GM12878 (cell line): ENCODE results near the gene AKAP13. TPM values are rescaled to one million over a fixed set of nuclear protein-coding genes. Genes with fewer than 3 reads are reported as not detected.

Experiments used
- ATAC-seq: fragments of 200-7000 bp; cut with Tn5 transposase; 3 replicates; pipeline ENCODE4 v1.9.1; 2020; ENCODE audit warnings: mild to moderate bottlenecking, moderate library complexity
- Bru-seq: library from RNA; stranded (reverse); fragments of 400-500 nt; gene quantifications from one replicate; lab custom pipeline; 2021; lab: Mats Ljungman, UMichigan
- BruChase-seq, 2 experiments: library from RNA; stranded (reverse); fragments of 400-500 nt; gene quantifications; one replicate each; lab custom pipeline; 2021; lab: Mats Ljungman, UMichigan
- BruUV-seq: library from RNA; stranded (reverse); fragments of 400-500 nt; replicated peaks from 2 replicates; lab custom pipeline; 2021; lab: Mats Ljungman, UMichigan
- CTCF ChIA-PET: fragments of 300-600 bp; sonication (Branson Sonifier 250); formaldehyde crosslinking; extraction: SDS; loops from one replicate; lab custom pipeline; 2021; ENCODE audit warnings: inconsistent platforms; lab: Yijun Ruan, JAX
- POLR2A ChIA-PET: fragments of 350-600 bp; formaldehyde crosslinking; extraction: SDS; loops from one replicate; lab custom pipeline; 2021; ENCODE audit warnings: inconsistent platforms; lab: Charles Lee
- RAD21 ChIA-PET: fragments of 300-600 bp; sonication (Branson Sonifier 250); formaldehyde crosslinking; loops from one replicate; lab custom pipeline; 2023; ENCODE audit warnings: antibody characterized with exemption; ENCODE audit not compliant: unreplicated experiment; lab: Charles Lee
- SMC1A ChIA-PET: fragments of 300-600 bp; sonication (Branson Sonifier 250); formaldehyde crosslinking; loops from one replicate; lab custom pipeline; 2023; ENCODE audit not compliant: unreplicated experiment, uncharacterized antibody; lab: Charles Lee
- DNase-seq: peaks from one replicate; pipeline ENCODE4 v3.0.0-alpha.2; 2011; ENCODE audit warnings: low read depth, low spot score
- FAIRE-seq: peaks from 3 replicates; lab custom pipeline; 2011; peaks lifted over from hg19 to GRCh38; lab: Jason Lieb, UNC
- H2AFZ ChIP-seq: 2 replicates; pipeline ENCODE4 v1.6.0; 2011; ENCODE audit warnings: low read depth, low read length, control low read depth; ENCODE audit not compliant: control insufficient read depth
- H3K27ac ChIP-seq: 2 replicates; pipeline ENCODE4 v1.5.1; 2011; ENCODE audit warnings: control low read depth; ENCODE audit not compliant: control insufficient read depth, insufficient read depth
- H3K27me3 ChIP-seq, 2 experiments: replicated peaks in 1 of 2; 2 replicates each; pipeline versions ENCODE4 v1.6.0 to v1.6.1; 2011; ENCODE audit warnings: low read length in 1 of 2; ENCODE audit not compliant: control insufficient read depth in 2 of 2, insufficient read depth in 2 of 2
- H3K36me3 ChIP-seq, 2 experiments: 2 replicates each; pipeline ENCODE4 v1.5.1; 2011; ENCODE audit warnings: low read length in 1 of 2; ENCODE audit not compliant: control insufficient read depth in 2 of 2, insufficient read depth in 2 of 2
- H3K4me1 ChIP-seq: 2 replicates; pipeline ENCODE4 v1.6.1; 2011; ENCODE audit warnings: mild to moderate bottlenecking, low read length, moderate library complexity, mixed read lengths; ENCODE audit not compliant: control insufficient read depth, insufficient read depth
- H3K4me2 ChIP-seq: 2 replicates; pipeline ENCODE4 v1.6.0; 2011; ENCODE audit warnings: control low read depth; ENCODE audit not compliant: control insufficient read depth, insufficient read depth
- H3K4me3 ChIP-seq: fragments of 200-600 bp; sonication (generic); 2 replicates; pipeline ENCODE4 v1.5.1; 2016
- H3K79me2 ChIP-seq: 2 replicates; pipeline ENCODE4 v1.6.0; 2011; ENCODE audit warnings: low read length; ENCODE audit not compliant: control insufficient read depth, insufficient read depth
- H3K9ac ChIP-seq: 2 replicates; pipeline ENCODE4 v1.8.0; 2011; ENCODE audit warnings: low read length, control low read depth, mixed read lengths; ENCODE audit not compliant: control insufficient read depth, insufficient read depth
- H3K9me3 ChIP-seq: replicated peaks from 3 replicates; pipeline ENCODE4 v1.5.1; 2011; ENCODE audit warnings: mild to moderate bottlenecking, low read length; ENCODE audit not compliant: control insufficient read depth, insufficient read depth
- H4K20me1 ChIP-seq: 2 replicates; pipeline ENCODE4 v1.6.0; 2011; ENCODE audit not compliant: control insufficient read depth, insufficient read depth
- ASH2L ChIP-seq: fragments of 300-600, 200-600 bp; sonication (generic); IDR thresholded peaks from 2 replicates; pipeline ENCODE4 v1.6.1; 2017; ENCODE audit warnings: low read depth, mild to moderate bottlenecking, borderline replicate concordance
- BCL11A ChIP-seq: IDR thresholded peaks from 2 replicates; pipeline ENCODE4 v1.6.1; 2011; ENCODE audit warnings: low read depth, low read length
- BHLHE40 ChIP-seq, 2 experiments: fragments of 450-650 bp in 1 of 2; IDR thresholded peaks; 2 replicates each; pipeline ENCODE4 v1.6.1; 2011 to 2017; ENCODE audit warnings: low read depth in 2 of 2, borderline replicate concordance in 1 of 2, improper control_type of control experiment in 1 of 2, low read length in 1 of 2, mild to moderate bottlenecking in 1 of 2
- CREB1 ChIP-seq: IDR thresholded peaks from 2 replicates; pipeline ENCODE4 v1.6.1; 2012; ENCODE audit warnings: low read depth, mild to moderate bottlenecking, inconsistent platforms
- DPF2 ChIP-seq: fragments of 450-650 bp; IDR thresholded peaks from 2 replicates; pipeline ENCODE4 v1.6.1; 2017; ENCODE audit warnings: mild to moderate bottlenecking
- EGR1 ChIP-seq, 2 experiments: IDR thresholded peaks; 1 replicate in 1 of 2; 2 replicates in 1 of 2; pipeline ENCODE4 v1.6.1; 2011 to 2012; ENCODE audit warnings: low read depth in 2 of 2, low read length in 2 of 2, borderline replicate concordance in 1 of 2, mild to moderate bottlenecking in 1 of 2, moderate library complexity in 1 of 2
- IKZF1 ChIP-seq: fragments of 450-650 bp; conservative IDR thresholded peaks from 2 replicates; pipeline ENCODE4 v1.6.1; 2017; ENCODE audit warnings: antibody characterized with exemption, mild to moderate bottlenecking
- IKZF2 ChIP-seq, 2 experiments: fragments of 450-650 bp; IDR thresholded peaks; 2 replicates each; pipeline ENCODE4 v1.6.1; 2017; ENCODE audit warnings: mild to moderate bottlenecking in 2 of 2, moderate library complexity in 2 of 2
- MTA2 ChIP-seq: fragments of 450-650 bp; IDR thresholded peaks from 2 replicates; pipeline ENCODE4 v1.6.1; 2016; ENCODE audit warnings: low read depth, mild to moderate bottlenecking, moderate library complexity
- NFYA ChIP-seq: IDR thresholded peaks from 2 replicates; pipeline ENCODE4 v1.6.1; 2011; ENCODE audit warnings: low read depth, mild to moderate bottlenecking, low read length, improper control_type of control experiment, borderline replicate concordance
- NFYB ChIP-seq: IDR thresholded peaks from 2 replicates; pipeline ENCODE4 v1.6.1; 2011; ENCODE audit warnings: low read depth, mild to moderate bottlenecking, low read length, improper control_type of control experiment, moderate library complexity; ENCODE audit not compliant: insufficient read depth
- POU2F2 ChIP-seq: IDR thresholded peaks from 3 replicates; pipeline ENCODE4 v1.6.1; 2011; ENCODE audit warnings: low read depth, mild to moderate bottlenecking, low read length, borderline replicate concordance
- RFX5 ChIP-seq: IDR thresholded peaks from 2 replicates; pipeline ENCODE4 v1.6.1; 2011; ENCODE audit warnings: low read depth, low read length, improper control_type of control experiment
- RUNX3 ChIP-seq: IDR thresholded peaks from 2 replicates; pipeline ENCODE4 v1.6.1; 2012; ENCODE audit warnings: low read length, inconsistent platforms
- SRF ChIP-seq, 2 experiments: IDR thresholded peaks; 2 replicates each; pipeline ENCODE4 v1.6.1; 2011; ENCODE audit warnings: low read depth in 2 of 2, low read length in 2 of 2, mild to moderate bottlenecking in 1 of 2, moderate library complexity in 1 of 2
- SUZ12 ChIP-seq: fragments of 200-600 bp; sonication (generic); IDR thresholded peaks from one replicate; pipeline ENCODE4 v1.6.1; 2018; ENCODE audit warnings: antibody characterized with exemption, mild to moderate bottlenecking; ENCODE audit not compliant: unreplicated experiment
- TCF3 ChIP-seq: IDR thresholded peaks from 2 replicates; pipeline ENCODE4 v1.6.1; 2012; ENCODE audit warnings: low read depth, mild to moderate bottlenecking, low read length, borderline replicate concordance; ENCODE audit not compliant: insufficient read depth
- YBX1 ChIP-seq: fragments of 450-650 bp; IDR thresholded peaks from 2 replicates; pipeline ENCODE4 v1.6.1; 2016; ENCODE audit warnings: antibody characterized with exemption
- WGBS: methylation state at CpG from one replicate; pipeline ENCODE4 v1.1.6; 2016; ENCODE audit warnings: low lambda C conversion rate; ENCODE audit not compliant: insufficient replicate concordance, insufficient coverage; ENCODE audit errors: missing lambda C conversion rate; 5-methylcytosine and 5-hydroxymethylcytosine counted together
- in situ Hi-C: fragments of 300-500 bp; cut with MboI; formaldehyde crosslinking; loops from 9 replicates; pipeline ENCODE4 v1.14.3; 2018; ENCODE audit warnings: mixed read lengths
- intact Hi-C: fragments of 100-400 bp; cut with micrococcal nuclease; formaldehyde crosslinking; loops from one replicate; pipeline ENCODE4 v1.14.2; 2022; ENCODE audit not compliant: unreplicated experiment
- long read RNA-seq, 2 experiments: library from polyadenylated mRNA; unstranded; transcript quantifications; one replicate each; pipeline ENCODE4 v2.0.0, GENCODE V29; 2019 to 2020
- polyA minus RNA-seq, 3 experiments: library from RNA; depleted of rRNA, polyadenylated mRNA; stranded (reverse); fragments of >200 nt; gene quantifications; 2 replicates each; pipeline ENCODE4 v1.2.3, GENCODE V29; 2011
- polyA plus RNA-seq, 11 experiments: library from polyadenylated mRNA; depleted of rRNA in 4 of 11; unstranded in 6 of 11; stranded (reverse) in 5 of 11; fragments of >200 nt; fragmentation: Nextera tagmentation in 4 of 11; fragmentation: Illumina TruSeq in 1 of 11; extraction: Ambion mirVana in 4 of 11; extraction: Trizol in 1 of 11; gene quantifications; 1 replicate in 1 of 11; 2 replicates in 10 of 11; pipeline versions ENCODE4 v1.2.1 to v1.2.3, GENCODE V29; 2011 to 2016; ENCODE audit warnings: inconsistent platforms in 2 of 11, missing spikeins in 2 of 11, low read depth in 1 of 11
- total RNA-seq, 4 experiments: library from RNA; depleted of rRNA in 3 of 4; stranded (reverse); fragments of >200 nt in 3 of 4; fragmentation: Illumina TruSeq in 1 of 4; extraction: Trizol in 1 of 4; gene quantifications; 2 replicates each; pipeline versions ENCODE4 v1.2.1 to v1.2.3, GENCODE V29; 2013 to 2021

Gene AKAP13
- 399 and 407 TPM in 2 replicates for total RNA-seq (2013; cell fraction: nucleolus; rRNA removed)
- 59.1 and 59.6 TPM in 2 replicates for total RNA-seq (2014; rRNA removed)
- total RNA-seq (2014; rRNA removed; fragmentation: Illumina TruSeq; extraction: Trizol), result 63.4 and 65.5 TPM in 2 replicates
- 67.0 and 74.9 TPM in 2 replicates for total RNA-seq (2021)
- polyA plus RNA-seq (2011; ENCODE audit: low read depth), result 39.2 TPM
- 29.7 and 36.3 TPM in 2 replicates for polyA plus RNA-seq (2011; rRNA removed)
- polyA plus RNA-seq (2011; cell fraction: cytosol; rRNA removed), result 40.3 and 63.4 TPM in 2 replicates
- 75.9 and 95.9 TPM in 2 replicates for polyA plus RNA-seq (2011; cell fraction: nucleus; rRNA removed)
- 56.2 and 76.5 TPM in 2 replicates for polyA plus RNA-seq (2012)
- polyA plus RNA-seq (2014; fragmentation: Illumina TruSeq; extraction: Trizol), result 55.8 and 56.2 TPM in 2 replicates
- 10 to 100 TPM; 14.4 to 21.5 TPM for polyA plus RNA-seq (2014; fragmentation: Nextera tagmentation; extraction: Ambion mirVana)
- 41.4 and 42.3 TPM in 2 replicates for polyA plus RNA-seq (2014; rRNA removed)
- polyA plus RNA-seq (2016; fragmentation: Nextera tagmentation; extraction: Ambion mirVana), result 10 to 100 TPM; 54.5 to 56.3 TPM
- 110 and 178 TPM in 2 replicates for polyA minus RNA-seq (2011; rRNA and poly(A)+ RNA removed)
- 61.3 and 76.6 TPM in 2 replicates for polyA minus RNA-seq (2011; cell fraction: cytosol; rRNA and poly(A)+ RNA removed)
- 119 and 203 TPM in 2 replicates for polyA minus RNA-seq (2011; cell fraction: nucleus; rRNA and poly(A)+ RNA removed)
- Bru-seq, nascent RNA, result percentile 89 among the genes with signal in this experiment
- BruChase-seq, experiment 1, labeled RNA remaining after a 6-hour chase, result percentile 84 among the genes with signal in this experiment
- percentile 86 among the genes with signal in this experiment for BruChase-seq, experiment 2, labeled RNA remaining after a 2-hour chase
- long read RNA-seq, experiment 1, partial matches to known transcripts, result 11 of 19 reads
- long read RNA-seq, experiment 1, other reads (novel, unspliced or antisense), result 8 of 19 reads
- long read RNA-seq, experiment 2, partial matches to known transcripts, result 90 of 200 reads
- long read RNA-seq, experiment 2, other reads (novel, unspliced or antisense), result 109 of 200 reads

GRCh38 chr15:85380217-85380811 is at the start of gene AKAP13:
Gene AKAP13, plus strand, starts transcription at chr15:85380603. Its CDS starts 105,118 bp downstream, at chr15:85485721.
- FAIRE-seq (peak; percentile 87), DNase-seq (peak; percentile 98), ATAC-seq (peak; percentile 89)
- peak within 1 kb of the TSS; percentile 78 for H3K27ac ChIP-seq
- H3K4me3 ChIP-seq, result peak within 1 kb of the TSS; percentile 80
- H3K27me3 ChIP-seq, result no peaks in the 10 kb centered on the region; a peak in 2 of 4 replicates
- H2AFZ ChIP-seq, result peak within 1 kb of the TSS; percentile 83
- CTCF ChIA-PET, result interaction anchor here (0.6 to 6.8 kb wide), 6 partner anchors 21 to 49 kb away, joined by 3 to 80 read pairs (median 3); no protein-coding TSS in a partner anchor
- no peaks in the 10 kb centered on the region for H3K36me3 ChIP-seq
- peaks cover 12% of the 10 kb centered on the region; the same call in 1 of the 2 replicates for H3K4me1 ChIP-seq
- H3K9me3 ChIP-seq, result no peaks in the 10 kb centered on the region
- RAD21 ChIA-PET, result interaction anchor here (0.6 to 8.2 kb wide), 22 partner anchors 17 to 627 kb away, joined by 3 to 121 read pairs (median 5); no protein-coding TSS in a partner anchor
- WGBS, result under 1% methylated on average over 43 of the region's 54 CpGs
- intact Hi-C loops, result loop anchor here (1.0 to 10.0 kb wide), 4 partner anchors 20 to 314 kb away; no protein-coding TSS in a partner anchor
- no TSS peak for BruUV-seq
- in situ Hi-C loops, result no loop called here
- H3K4me2 ChIP-seq, result peak within 1 kb of the TSS; percentile 88
- peak within 1 kb of the TSS; percentile 74 for H3K9ac ChIP-seq
- H4K20me1 ChIP-seq, result no peaks in the 10 kb centered on the region
- SMC1A ChIA-PET, result interaction anchor here (0.6 to 6.9 kb wide), 9 partner anchors 18 to 95 kb away, joined by 3 to 70 read pairs (median 4); no protein-coding TSS in a partner anchor
- POLR2A ChIA-PET, result interaction anchor here (0.5 to 5.6 kb wide), 14 partner anchors 11 to 385 kb away, joined by 3 to 47 read pairs (median 4); no protein-coding TSS in a partner anchor
- peaks cover 42% of the 10 kb centered on the region for H3K79me2 ChIP-seq
- 0 out of 2 replicates have a peak, but pooled peaks have one; percentile 25 for TF ChIP-seq MTA2
- TF ChIP-seq SUZ12, result no peak
- TF ChIP-seq TCF3, result no peak
- TF ChIP-seq NFYB, result peak; percentile 90
- TF ChIP-seq RFX5, result peak; percentile 97
- peak; percentile 80 for TF ChIP-seq RUNX3
- TF ChIP-seq IKZF2 (IDR thresholded peaks at IDR 0.05), result peak in 1 of 2 experiments; percentile 60; a peak in 1 of 4 replicates
- peak; percentile 81 for TF ChIP-seq CREB1
- 0 out of 3 replicates have a peak, but pooled peaks of 1 of the 2 experiments have one; percentile 13 for TF ChIP-seq EGR1 (IDR thresholded peaks at IDR 0.05; ENCODE audit: borderline replicate concordance in 1 of 2, low read depth in 2 of 2, low read length in 2 of 2)
- TF ChIP-seq DPF2, result peak; percentile 50; the same call in 1 of the 2 replicates
- TF ChIP-seq YBX1, result no peak
- peak; percentile 60; the same call in 1 of the 2 replicates for TF ChIP-seq IKZF1
- TF ChIP-seq ASH2L, result no peak
- TF ChIP-seq BCL11A, result 0 out of 2 replicates have a peak, but pooled peaks have one; percentile 12
- peak; percentile 33 to 74; a peak in 1 of 4 replicates for TF ChIP-seq BHLHE40 (IDR thresholded peaks at IDR 0.05; ENCODE audit: borderline replicate concordance in 1 of 2, low read depth in 2 of 2, low read length in 1 of 2)
- 0 out of 3 replicates have a peak, but pooled peaks have one; percentile 7 for TF ChIP-seq POU2F2
- peak; percentile 36; the same call in 1 of the 2 replicates for TF ChIP-seq NFYA
- TF ChIP-seq SRF (IDR thresholded peaks at IDR 0.05; ENCODE audit: low read depth in 2 of 2, low read length in 2 of 2), result no peak
